Stomach (tissue), 4 donors: Measurements from ENCODE around the gene PRSS8.

Experiments
- CTCF ChIP-seq, 7 experiments: fragments of 450-650 bp in 4 of 7; fragments of 200-600 bp in 3 of 7; sonication (generic) in 3 of 7; IDR thresholded peaks; one replicate each; pipeline ENCODE4 v1.5.1; 2016 to 2019; ENCODE audit warnings: antibody characterized with exemption in 7 of 7, control low read depth in 2 of 7, mild to moderate bottlenecking in 1 of 7
- EP300 ChIP-seq: sonication (generic); formaldehyde crosslinking; IDR thresholded peaks from one replicate; pipeline ENCODE4 v1.6.1; 2017; ENCODE audit warnings: antibody characterized with exemption
- POLR2AphosphoS5 ChIP-seq, 3 donors: sonication (generic); formaldehyde crosslinking; IDR thresholded peaks; one replicate each; pipeline ENCODE4 v1.6.1; 2016; ENCODE audit warnings: antibody characterized with exemption in 3 of 3

- TF ChIP-seq CTCF (IDR thresholded peaks at IDR 0.05) = no peak
- TF ChIP-seq EP300 = no peak
- no peak for TF ChIP-seq POLR2AphosphoS5 (IDR thresholded peaks at IDR 0.05)
These were observed 28.7 kb downstream of the PRSS8 start for GRCh38 chr16:31106509-31107464.
